GM19025 (cell line): ENCODE measurements around the gene ARFIP1.
A peak's percentile ranks its signal among the peaks of the same experiment; 100 is the strongest.
"Not testable (repeated sequence)": the region's sequence is repeated elsewhere in the genome, so short reads cannot be mapped to it uniquely, and the experiment has no call there.

Experiments
- ATAC-seq: cut with Tn5 transposase; IDR thresholded peaks from one replicate; pipeline ENCODE4 v1.9.1; 2021; ENCODE audit warnings: mild to moderate bottlenecking, low read depth, moderate library complexity; ENCODE audit not compliant: unreplicated experiment

ARFIP1 gene, protein sequence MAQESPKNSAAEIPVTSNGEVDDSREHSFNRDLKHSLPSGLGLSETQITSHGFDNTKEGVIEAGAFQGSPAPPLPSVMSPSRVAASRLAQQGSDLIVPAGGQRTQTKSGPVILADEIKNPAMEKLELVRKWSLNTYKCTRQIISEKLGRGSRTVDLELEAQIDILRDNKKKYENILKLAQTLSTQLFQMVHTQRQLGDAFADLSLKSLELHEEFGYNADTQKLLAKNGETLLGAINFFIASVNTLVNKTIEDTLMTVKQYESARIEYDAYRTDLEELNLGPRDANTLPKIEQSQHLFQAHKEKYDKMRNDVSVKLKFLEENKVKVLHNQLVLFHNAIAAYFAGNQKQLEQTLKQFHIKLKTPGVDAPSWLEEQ

DNA sequence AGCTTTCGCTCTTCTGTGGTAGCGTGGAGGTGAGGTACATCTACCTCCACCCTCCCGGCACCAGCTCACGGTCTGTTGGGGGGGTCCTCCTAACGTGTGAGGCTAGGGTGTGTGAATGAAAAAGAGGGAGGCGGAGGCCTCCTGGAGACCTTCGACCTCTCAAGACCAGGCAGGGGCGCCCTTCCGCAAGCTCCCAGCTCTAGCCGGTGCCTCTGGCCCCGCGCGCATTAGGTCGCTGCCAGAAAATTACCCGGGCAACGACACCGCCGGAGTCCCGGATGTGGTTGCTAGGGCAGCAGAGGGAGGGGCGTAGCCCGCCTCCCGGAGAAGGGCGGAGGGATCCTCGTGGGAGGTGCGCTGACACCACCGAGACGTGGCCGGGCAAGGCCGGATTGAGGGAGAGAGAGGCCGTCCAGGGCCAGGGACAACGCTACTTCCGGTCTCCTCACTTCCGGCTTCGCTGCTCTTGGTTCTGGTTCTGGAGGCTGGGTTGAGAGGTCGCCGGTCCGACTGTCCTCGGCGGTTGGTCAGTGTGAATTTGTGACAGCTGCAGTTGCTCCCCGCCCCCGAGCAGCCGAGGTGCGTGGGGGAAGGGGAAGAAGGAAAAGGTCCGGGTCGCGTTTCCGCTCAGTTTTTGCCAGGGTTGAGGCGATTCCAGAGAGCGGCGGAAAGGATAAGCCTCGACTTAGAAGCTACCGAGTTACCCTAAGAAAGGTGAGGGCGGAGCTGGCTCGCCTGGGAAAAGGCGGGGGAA, at the start of gene ARFIP1, which contains the start of gene TIGD4:
Gene ARFIP1 (plus strand): TSS at position 442 of the 754 bp plus-strand sequence. CDS start 49,680 bp downstream, outside the sequence.
Gene TIGD4 (minus strand): TSS at position 218 of the 754 bp plus-strand sequence. CDS start 8,726 bp downstream, outside the sequence.
- ATAC-seq = peak; percentile 97

DNA sequence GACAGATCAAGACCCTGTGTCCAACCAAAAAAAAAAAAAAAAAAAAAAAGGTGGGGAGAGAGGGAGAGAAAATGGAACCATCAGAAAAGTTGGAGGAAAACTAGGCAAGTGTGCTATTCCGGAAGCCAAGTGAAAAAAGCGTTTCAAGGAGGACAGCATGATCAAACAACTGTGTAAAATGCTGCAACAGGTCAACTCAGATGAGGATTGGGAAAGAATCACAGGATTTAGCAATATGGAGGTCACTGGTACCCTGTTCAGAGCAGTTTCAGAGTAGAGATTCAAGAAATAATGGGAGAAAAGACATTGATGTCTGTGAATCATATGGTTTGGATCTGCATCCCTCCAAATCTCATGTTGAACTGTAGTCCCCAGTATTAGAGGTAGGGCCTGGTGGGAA, 47.8 kb upstream of the ARFIP1 start:
- ATAC-seq = no peak

DNA sequence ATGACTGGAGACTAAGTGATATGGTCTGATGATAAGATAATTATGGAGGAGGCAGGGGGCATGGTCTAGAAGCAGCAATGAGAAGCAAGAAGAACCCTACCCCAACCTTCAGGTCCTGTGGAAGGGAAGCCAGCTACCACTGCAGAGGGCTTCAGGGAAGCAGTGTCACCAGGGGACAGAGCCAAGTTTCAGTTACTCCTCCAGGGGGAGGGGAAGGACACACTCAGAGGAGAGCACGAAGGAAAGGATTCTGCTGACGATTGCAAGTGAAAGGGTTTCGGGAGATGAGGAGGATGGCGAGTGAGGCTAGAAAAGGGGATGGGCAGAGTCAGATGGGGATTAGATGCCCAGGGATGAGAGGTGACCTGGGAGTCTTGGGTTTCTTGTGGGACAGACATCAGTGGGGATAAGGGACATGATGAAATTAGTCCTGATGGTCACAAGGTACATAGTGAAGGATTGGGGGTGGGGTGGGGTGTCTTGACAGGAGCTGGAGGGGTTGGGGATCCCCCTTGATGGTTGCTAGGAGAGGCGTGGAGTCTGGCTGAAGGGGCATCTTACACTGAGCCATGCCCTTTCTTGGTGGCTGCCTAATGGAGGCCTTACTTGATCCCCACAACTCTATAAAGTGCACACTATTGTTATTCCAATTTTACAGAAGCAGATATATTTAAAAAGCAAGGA, 45.6 kb upstream of the ARFIP1 start:
- no peak for ATAC-seq

DNA sequence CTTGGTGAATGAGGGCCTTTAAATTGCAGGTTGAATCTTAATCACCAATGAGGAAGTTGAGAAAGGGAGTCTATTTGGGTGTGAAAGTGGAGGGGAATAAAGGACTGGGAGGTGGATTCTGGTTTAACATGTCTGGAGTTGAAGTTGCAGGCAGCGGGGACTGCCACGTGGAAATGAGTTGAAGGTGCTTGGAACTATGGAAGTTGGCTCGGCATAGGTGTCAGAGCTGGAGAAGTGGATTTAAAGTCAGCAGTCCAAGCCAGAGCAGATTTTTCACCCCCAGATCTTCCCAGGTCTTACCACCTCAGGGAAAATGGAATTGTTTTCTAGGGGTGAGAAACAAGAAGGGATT, 45.1 kb upstream of the ARFIP1 start:
- ATAC-seq = no peak

DNA sequence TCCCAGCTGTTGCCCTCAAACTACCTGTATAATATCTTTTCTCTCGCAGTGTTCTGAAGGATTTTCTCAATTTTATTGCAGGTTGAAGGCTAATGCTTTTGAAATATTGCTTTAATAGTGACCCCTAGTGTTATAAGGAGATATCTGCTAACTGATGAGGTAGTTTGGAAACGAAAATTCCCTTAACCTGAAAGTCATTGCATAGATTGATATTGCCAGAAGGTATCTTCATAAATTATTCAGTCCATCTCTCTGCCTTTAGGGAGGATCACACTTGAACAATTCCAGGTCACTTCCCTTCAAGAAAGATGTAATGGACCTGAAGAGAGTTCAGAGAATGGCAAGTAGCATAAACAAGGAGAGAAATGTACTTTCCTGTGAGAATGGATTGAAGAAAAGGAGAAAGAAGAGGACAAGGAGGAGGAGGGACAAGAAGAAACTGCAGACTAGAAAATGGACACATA, 44.3 kb upstream of the ARFIP1 start:
- ATAC-seq = no peak

- no peak for ATAC-seq
Observed at GRCh38 chr4:152735906-152736305, 43.8 kb upstream of the ARFIP1 start.

- no peak for ATAC-seq
Observed at GRCh38 chr4:152738827-152739226, 40.9 kb upstream of the ARFIP1 start.

DNA sequence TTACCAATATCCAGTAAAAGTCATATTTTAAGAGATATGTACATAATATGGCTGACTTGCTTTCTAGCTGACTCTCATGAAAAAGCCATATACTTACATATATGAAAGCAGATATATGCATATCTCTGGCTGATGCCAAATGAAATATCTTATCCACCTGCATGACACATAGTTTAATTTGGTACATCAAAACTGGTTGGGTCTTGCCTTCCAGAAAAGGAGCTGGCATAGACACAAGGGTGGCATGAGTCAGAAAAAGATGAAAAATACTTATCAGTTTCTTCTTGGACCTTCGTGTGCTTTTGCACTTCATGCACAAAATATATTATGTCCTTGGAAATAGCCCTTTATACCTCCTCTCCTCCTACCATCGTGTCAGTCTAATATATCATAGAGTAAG, 32.3 kb upstream of the ARFIP1 start:
- ATAC-seq = no peak

- ATAC-seq = no peak
Observed at GRCh38 chr4:152748619-152749018, 31.1 kb upstream of the ARFIP1 start.

DNA sequence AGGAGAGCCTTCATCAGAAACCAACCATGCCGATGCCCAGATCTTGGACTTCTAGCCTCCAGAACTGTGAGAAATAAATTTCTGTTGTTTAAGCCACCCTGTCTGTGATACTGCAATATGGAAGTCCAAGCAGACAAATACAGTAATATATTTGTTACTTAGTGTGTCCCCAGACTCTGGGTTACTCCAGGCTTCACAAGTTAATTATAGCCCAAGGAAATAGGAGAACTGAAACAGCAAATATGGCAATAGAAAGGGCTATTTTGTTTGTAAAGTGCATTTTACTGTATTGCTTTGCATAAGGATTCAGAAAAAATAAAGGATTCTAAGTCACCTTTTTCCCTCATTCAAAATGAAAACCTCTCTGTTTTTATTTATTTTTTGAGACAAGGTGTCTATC, 16.0 kb upstream of the ARFIP1 start:
- no peak for ATAC-seq

DNA sequence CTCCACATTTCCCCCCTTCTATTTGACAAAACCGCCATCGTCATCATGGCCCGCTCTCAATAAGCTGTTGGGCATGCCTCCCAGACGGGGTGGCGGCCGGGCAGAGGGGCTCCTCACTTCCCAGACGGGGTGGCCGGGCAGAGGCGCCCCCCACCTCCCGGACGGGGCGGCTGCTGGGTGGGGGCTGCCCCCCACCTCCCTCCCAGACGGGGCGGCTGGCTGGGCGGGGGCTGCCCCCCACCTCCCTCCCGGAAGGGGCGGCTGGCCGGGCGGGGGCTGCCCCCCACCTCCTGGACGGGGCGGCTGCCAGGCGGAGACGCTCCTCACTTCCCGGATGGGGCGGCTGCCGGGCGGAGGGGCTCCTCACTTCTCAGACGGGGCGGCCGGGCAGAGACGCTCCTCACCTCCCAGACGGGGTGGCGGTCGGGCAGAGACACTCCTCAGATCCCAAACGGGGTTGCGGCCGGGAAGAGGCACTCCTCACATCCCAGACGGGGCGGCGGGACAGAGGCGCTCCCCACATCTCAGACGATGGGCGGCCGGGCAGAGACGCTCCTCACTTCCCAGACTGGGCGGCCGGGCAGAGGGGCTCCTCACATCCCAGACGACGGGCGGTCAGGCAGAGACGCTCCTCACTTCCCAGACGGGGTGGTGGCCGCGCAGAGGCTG, 14.6 kb upstream of the ARFIP1 start:
- ATAC-seq = not testable (repeated sequence)

- ATAC-seq = no peak
Observed at GRCh38 chr4:152771741-152772533, 7.8 kb upstream of the ARFIP1 start.

GRCh38 chr4:152773339-152773738, 6.4 kb upstream of the ARFIP1 start:
- no peak for ATAC-seq

- ATAC-seq = no peak
Observed at GRCh38 chr4:152773953-152774352, 5.8 kb upstream of the ARFIP1 start.

DNA sequence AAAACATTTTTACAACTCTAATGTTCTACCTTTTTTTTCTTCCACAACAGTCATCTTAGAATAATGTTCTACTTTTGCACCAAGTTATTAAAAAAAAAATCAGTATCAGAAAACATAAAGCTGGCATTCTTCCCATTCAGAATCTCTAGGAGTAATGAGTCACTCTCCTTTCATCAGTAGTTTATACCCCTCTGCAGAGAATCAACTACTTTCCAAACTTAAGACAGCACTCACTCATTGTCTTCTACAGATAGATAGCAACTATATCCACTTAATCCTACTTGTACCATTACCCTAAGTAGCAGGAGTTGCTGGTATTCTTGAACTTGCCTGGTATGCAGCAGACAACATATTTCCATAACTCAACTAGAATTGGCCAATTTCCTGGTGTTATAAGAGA, 3.4 kb upstream of the ARFIP1 start:
- ATAC-seq = no peak

DNA sequence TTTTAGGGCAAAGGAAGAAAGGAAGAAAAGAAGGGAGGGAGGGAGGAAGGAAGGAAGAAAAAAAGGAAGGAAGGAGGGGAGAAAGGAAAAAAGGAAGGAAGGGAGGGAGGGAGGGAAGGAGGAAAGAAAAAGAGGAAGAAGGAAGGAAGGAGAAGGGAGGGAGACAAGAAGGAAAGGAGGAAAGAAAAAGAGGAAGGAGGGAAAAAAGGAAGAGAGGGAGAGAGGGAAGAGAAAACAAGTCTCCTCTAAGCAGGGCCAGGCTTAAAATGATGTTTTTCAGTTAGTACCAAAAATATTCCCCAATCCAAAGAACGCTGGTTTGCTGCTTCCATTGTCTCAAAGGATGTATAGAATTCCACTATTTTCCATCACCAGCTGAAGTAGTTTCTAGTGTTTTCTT, 2.3 kb upstream of the ARFIP1 start:
- ATAC-seq = no peak

DNA sequence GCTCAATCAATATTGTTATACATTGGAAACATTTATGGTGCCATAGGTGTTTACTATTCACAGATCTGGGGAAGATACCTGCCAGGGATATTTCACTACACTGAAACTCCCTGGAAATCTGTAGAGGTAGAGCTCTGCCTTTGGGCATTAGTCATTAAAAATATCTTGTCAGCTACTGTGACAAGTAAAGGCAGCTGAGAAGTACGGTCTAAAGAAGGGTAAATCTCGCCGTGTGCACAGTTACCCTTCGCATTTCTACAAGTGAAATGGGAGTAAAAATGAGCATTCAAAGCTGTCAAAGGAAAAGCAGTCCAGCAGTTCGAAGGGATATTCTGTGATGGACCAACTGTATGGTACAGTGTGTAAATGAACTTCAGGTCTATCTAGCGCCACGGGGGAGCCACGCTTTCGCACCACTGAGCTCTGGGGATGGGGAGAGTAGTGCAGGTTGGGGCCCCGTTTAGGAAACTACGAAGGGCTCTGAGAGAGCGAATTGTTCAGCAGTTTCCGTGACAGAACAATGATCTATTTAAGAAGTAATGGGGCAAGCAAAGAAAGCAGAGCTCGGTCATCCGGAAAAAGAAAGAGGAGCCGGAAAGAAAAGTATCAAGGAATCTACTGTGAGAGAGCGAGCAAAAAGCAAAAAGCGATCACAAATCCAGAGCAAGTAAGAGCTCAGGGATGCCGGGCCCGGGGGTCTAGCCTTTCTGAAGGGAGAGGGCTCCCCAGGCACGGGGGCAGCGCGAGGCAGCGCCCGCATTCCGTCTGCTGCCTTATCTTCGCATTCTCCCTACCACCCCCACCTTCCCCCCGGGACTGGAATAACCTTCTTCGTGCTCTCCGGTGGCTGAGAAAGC, 870 bp upstream of the ARFIP1 start:
- no peak for ATAC-seq

DNA sequence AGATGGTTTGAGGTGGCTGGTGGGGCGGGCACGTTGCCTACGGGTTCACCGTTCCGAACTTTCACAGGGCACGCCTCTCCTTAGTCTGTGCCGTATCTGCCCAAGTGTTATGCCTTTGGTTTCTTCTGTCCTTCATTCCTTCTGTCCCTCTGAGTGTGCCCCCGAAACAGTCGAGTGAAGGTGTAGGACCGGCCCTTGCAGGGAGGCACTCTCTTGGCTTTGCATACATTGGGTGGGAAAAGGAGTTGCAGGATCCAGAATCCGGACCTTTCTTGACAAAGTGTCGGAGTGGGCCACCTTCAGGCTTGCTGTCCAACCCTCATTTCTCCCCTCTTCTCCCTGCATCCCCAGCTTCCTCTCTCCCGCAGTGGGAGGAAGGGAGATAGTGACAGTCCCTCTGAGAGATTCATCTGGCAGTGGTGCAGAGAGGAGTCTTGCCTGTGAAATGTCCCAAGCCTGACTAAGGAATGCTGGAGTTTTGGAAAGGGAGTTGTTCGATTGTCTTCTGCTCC, 569 bp downstream of the ARFIP1 start:
- ATAC-seq = no peak
